ENCODE data around the gene EIF4G3. TPM values are rescaled to one million over a fixed set of nuclear protein-coding genes. Genes with fewer than 3 reads are reported as not detected.

The EIF4G3 gene
- total and polyA plus RNA-seq, 2 of the 8 experiments (the other 6 are each of a cell fraction or from before 2014, with no cell fraction given) = 47.5 to 66.6 TPM

- TF ChIP-seq SP1 (IDR thresholded peaks at IDR 0.05; ENCODE audit: low read depth, low read length) (no peak), RNF2 (IDR thresholded peaks at IDR 0.05; ENCODE audit: borderline replicate concordance, low read depth, low read length, missing control alignments, poor library complexity, severe bottlenecking) (no peak), ATF2 (IDR thresholded peaks at IDR 0.05; ENCODE audit: low read length) (no peak), CHD1 (IDR thresholded peaks at IDR 0.05; ENCODE audit: low read depth, low read length) (no peak)
Measured at GRCh38 chr1:21007876-21008275, 168.8 kb downstream of the EIF4G3 start.

More at GRCh38 chr1:21007876-21008275, 168.8 kb downstream of the EIF4G3 start:
- CTCF ChIA-PET (ENCODE audit: partially characterized antibody) = no interaction called here
- no peak overlapping the region for H2AK5ac ChIP-seq (ENCODE audit: low read depth, low read length)
- no peaks in the 10 kb centered on the region for H3K23me2 ChIP-seq (ENCODE audit: low read depth, low read length)
- POLR2A ChIA-PET (ENCODE audit: partially characterized antibody) = no interaction called here
- no peaks in the 10 kb centered on the region; the same call in 1 of the 2 replicates for H3K79me1 ChIP-seq (ENCODE audit: low read depth, low read length)
- no peak overlapping the region for H2BK15ac ChIP-seq (ENCODE audit: low read length)
- FAIRE-seq = no peak
- no peak overlapping the region for H2BK5ac ChIP-seq (ENCODE audit: low read depth, low read length)
- H2BK20ac ChIP-seq (ENCODE audit: low read length) = no peak overlapping the region
- H3K4me3 ChIP-seq (ENCODE audit: extremely low read depth in 1 of 4, insufficient read depth in 2 of 4, low read depth in 3 of 4, low read length in 4 of 4) = no peak overlapping the region
- no peak overlapping the region for H3K23ac ChIP-seq (ENCODE audit: insufficient read length)
- H3K27ac ChIP-seq (ENCODE audit: low read depth, low read length) = no peak overlapping the region
- H3K4me2 ChIP-seq (ENCODE audit: insufficient read depth in 1 of 2, low read depth in 2 of 2, low read length in 2 of 2) = no peak overlapping the region
- no peak overlapping the region for H4K91ac ChIP-seq (replicated peaks; ENCODE audit: insufficient read length, low read length)
- WGBS, 2 experiments (ENCODE audit: extremely low coverage in 1 of 2, insufficient coverage in 1 of 2, insufficient read length in 1 of 2, insufficient replicate concordance in 2 of 2, low coverage in 1 of 2, low lambda C conversion rate in 2 of 2, missing lambda C conversion rate in 1 of 2) = 86% methylated on average over 1 of the region's 1 CpG; no CpG with 5 or more reads in 1 of the 2 experiments
- H3K79me2 ChIP-seq (ENCODE audit: control insufficient read depth in 1 of 2, insufficient read depth in 2 of 2, low read length in 2 of 2) = peaks cover 0 to 52% of the 10 kb centered on the region in 2 experiments; a peak in 2 of 4 replicates
- no peaks in the 10 kb centered on the region for H3K27me3 ChIP-seq (replicated peaks in 1 of 4; ENCODE audit: control insufficient read depth in 3 of 4, extremely low read depth in 1 of 4, insufficient read depth in 3 of 4, low read length in 3 of 4)
- H3K56ac ChIP-seq (replicated peaks; ENCODE audit: insufficient read length, low read depth, low read length) = no peak overlapping the region
- no peaks in the 10 kb centered on the region for H4K20me1 ChIP-seq (replicated peaks in 1 of 2; ENCODE audit: control insufficient read depth in 1 of 2, insufficient read depth in 2 of 2, low read length in 2 of 2)
- H3K18ac ChIP-seq (ENCODE audit: extremely low read depth, low read length) = no peak overlapping the region
- no peak overlapping the region for H2AFZ ChIP-seq (ENCODE audit: low read length)
- H2BK12ac ChIP-seq (ENCODE audit: low read depth, low read length) = no peak overlapping the region
- no peak overlapping the region for H2BK120ac ChIP-seq (replicated peaks; ENCODE audit: low read depth, low read length)
- H4K8ac ChIP-seq (ENCODE audit: extremely low read depth, insufficient read depth, low read length) = no peak overlapping the region
- H3K36me3 ChIP-seq (ENCODE audit: control insufficient read depth in 2 of 4, insufficient read depth in 4 of 4, low read length in 3 of 4) = no peaks in the 10 kb centered on the region
- H3K14ac ChIP-seq (ENCODE audit: insufficient read length) = no peak overlapping the region
- H3K9ac ChIP-seq (replicated peaks in 1 of 4; ENCODE audit: extremely low read depth in 1 of 4, low read depth in 3 of 4, low read length in 3 of 4) = no peak overlapping the region
- H3K4ac ChIP-seq (replicated peaks; ENCODE audit: insufficient read length, low read depth, low read length) = no peak overlapping the region
- H4K5ac ChIP-seq (ENCODE audit: insufficient read length, low read depth, low read length) = no peak overlapping the region
- DNase-seq (ENCODE audit: low read depth in 1 of 2, low spot score in 2 of 2) = no peak
- no peaks in the 10 kb centered on the region for H3K9me3 ChIP-seq (ENCODE audit: insufficient read depth in 2 of 2, low read depth in 1 of 2, low read length in 1 of 2)
- no peaks in the 10 kb centered on the region for H3K4me1 ChIP-seq (replicated peaks in 1 of 4; ENCODE audit: control insufficient read depth in 3 of 4, insufficient read depth in 4 of 4, low read length in 3 of 4)
